OCI-LY3 (cell line): ENCODE measurements around the gene TENM4.

Source experiments
- H2AFZ ChIP-seq: fragments of 200-600, 300-600 bp; shearing (Covaris generic); 2 replicates; pipeline ENCODE4 v1.6.0; 2014; ENCODE audit warnings: antibody characterized with exemption, low read depth, low read length
- H3K27ac ChIP-seq: fragments of 200-600, 300-600 bp; sonication (generic); 2 replicates; pipeline ENCODE4 v1.5.1; 2014; ENCODE audit warnings: mild to moderate bottlenecking, low read length, moderate library complexity, mixed read lengths
- H3K27me3 ChIP-seq: fragments of 200-600, 300-600 bp; sonication (generic); 2 replicates; pipeline ENCODE4 v1.6.1; 2014; ENCODE audit warnings: low read depth, low read length, mixed read lengths
- H3K36me3 ChIP-seq: fragments of 200-600, 300-600 bp; sonication (generic); replicated peaks from 2 replicates; pipeline ENCODE3; 2014; ENCODE audit warnings: low read depth, low read length, mixed read lengths
- H3K4me1 ChIP-seq: fragments of 300-600, 200-600 bp; sonication (generic); 2 replicates; pipeline ENCODE4 v1.6.1; 2014; ENCODE audit warnings: low read length, mixed read lengths
- H3K4me2 ChIP-seq: fragments of 200-600, 300-600 bp; sonication (generic); 2 replicates; pipeline ENCODE4 v1.6.1; 2014; ENCODE audit warnings: low read length, mixed read lengths
- H3K4me3 ChIP-seq: fragments of 300-600, 200-600 bp; sonication (generic); 2 replicates; pipeline ENCODE4 v1.5.1; 2014; ENCODE audit warnings: antibody characterized with exemption, mild to moderate bottlenecking, low read length, moderate library complexity
- H3K79me2 ChIP-seq: fragments of 300-600, 200-600 bp; shearing (Covaris generic); 2 replicates; pipeline ENCODE4 v1.6.1; 2014; ENCODE audit warnings: mild to moderate bottlenecking, low read length, mixed read lengths
- H3K9ac ChIP-seq: fragments of 300-600, 200-600 bp; shearing (Covaris generic); 2 replicates; pipeline ENCODE4 v1.6.0; 2014; ENCODE audit warnings: mild to moderate bottlenecking, low read length, moderate library complexity
- H3K9me3 ChIP-seq: fragments of 200-600, 300-600 bp; shearing (Covaris generic); 2 replicates; pipeline ENCODE4 v1.6.1; 2014; ENCODE audit warnings: low read length, mixed read lengths; ENCODE audit not compliant: insufficient read depth
- H4K20me1 ChIP-seq: fragments of 200-600, 300-600 bp; sonication (generic); 2 replicates; pipeline ENCODE4 v1.6.1; 2016; ENCODE audit warnings: low read length, mixed read lengths; ENCODE audit not compliant: insufficient read depth
- EZH2phosphoT487 ChIP-seq: fragments of 200-600 bp; shearing (Covaris generic); IDR thresholded peaks from 2 replicates; pipeline ENCODE4 v1.6.1; 2018; ENCODE audit warnings: antibody characterized with exemption, mixed run types, low read depth
- TF ChIP-seq, protein P1 (sequence below): fragments of 200-600, 300-600 bp; sonication (generic); IDR thresholded peaks from 2 replicates; pipeline ENCODE4 v1.5.1; 2014; ENCODE audit warnings: antibody characterized with exemption, low read length, low read depth

TENM4 gene

DNA sequence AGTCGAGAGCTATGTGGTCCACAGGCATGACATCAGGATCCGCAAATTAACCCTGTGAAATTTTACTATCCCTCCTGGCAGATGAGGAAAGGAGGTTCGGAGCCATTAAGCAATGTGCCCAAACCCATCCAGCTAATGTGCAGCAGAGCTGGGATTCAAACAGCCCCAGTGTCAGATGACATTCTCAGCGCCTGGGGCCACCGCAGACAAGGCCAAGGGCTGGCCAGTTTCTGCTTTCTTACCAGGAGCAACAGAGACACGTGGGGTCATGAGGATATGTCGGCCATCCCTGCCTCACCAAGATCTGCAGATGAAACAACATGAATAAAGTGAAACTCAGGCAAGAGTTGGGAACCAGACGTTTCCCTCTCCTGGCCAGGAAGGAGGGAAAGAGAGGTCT, 110.2 kb downstream of the TENM4 start:
- H3K79me2 ChIP-seq: peaks cover 14% of the 10 kb centered on the region
- H3K9ac ChIP-seq: no peak overlapping the region
- peaks cover 74% of the 10 kb centered on the region for H4K20me1 ChIP-seq
- H3K9me3 ChIP-seq: no peaks in the 10 kb centered on the region
- peaks cover 7% of the 10 kb centered on the region for H3K36me3 ChIP-seq
- H2AFZ ChIP-seq: no peak overlapping the region
- H3K4me2 ChIP-seq: no peak overlapping the region
- H3K4me3 ChIP-seq: no peak overlapping the region
- TF ChIP-seq EZH2phosphoT487: no peak
- TF ChIP-seq, protein P1, sequence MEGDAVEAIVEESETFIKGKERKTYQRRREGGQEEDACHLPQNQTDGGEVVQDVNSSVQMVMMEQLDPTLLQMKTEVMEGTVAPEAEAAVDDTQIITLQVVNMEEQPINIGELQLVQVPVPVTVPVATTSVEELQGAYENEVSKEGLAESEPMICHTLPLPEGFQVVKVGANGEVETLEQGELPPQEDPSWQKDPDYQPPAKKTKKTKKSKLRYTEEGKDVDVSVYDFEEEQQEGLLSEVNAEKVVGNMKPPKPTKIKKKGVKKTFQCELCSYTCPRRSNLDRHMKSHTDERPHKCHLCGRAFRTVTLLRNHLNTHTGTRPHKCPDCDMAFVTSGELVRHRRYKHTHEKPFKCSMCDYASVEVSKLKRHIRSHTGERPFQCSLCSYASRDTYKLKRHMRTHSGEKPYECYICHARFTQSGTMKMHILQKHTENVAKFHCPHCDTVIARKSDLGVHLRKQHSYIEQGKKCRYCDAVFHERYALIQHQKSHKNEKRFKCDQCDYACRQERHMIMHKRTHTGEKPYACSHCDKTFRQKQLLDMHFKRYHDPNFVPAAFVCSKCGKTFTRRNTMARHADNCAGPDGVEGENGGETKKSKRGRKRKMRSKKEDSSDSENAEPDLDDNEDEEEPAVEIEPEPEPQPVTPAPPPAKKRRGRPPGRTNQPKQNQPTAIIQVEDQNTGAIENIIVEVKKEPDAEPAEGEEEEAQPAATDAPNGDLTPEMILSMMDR: no peak
- no peaks in the 10 kb centered on the region for H3K4me1 ChIP-seq
- no peak overlapping the region for H3K27ac ChIP-seq
- H3K27me3 ChIP-seq: no peaks in the 10 kb centered on the region

DNA sequence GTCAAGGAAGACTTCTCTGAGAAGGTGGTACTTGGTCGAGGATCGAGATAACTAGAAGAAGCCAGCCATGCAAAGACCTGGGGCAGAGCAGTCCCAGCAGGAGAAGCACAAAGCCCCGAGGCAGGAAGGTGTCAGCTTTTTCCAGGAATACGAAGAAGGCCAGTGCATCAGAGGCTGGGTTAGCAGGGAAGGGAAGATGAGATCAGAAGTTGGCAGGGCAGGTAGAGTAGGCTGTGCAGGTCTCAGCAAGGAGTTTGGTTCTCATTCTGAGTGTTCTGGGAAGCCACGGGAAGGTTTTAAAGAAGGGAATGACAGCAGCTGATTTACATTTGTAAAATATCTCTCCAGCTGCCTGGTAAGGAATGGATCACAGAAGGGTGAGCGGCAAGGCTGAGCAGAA, 111.3 kb downstream of the TENM4 start:
- Histone ChIP-seq H3K4me1 (no peaks in the 10 kb centered on the region), H3K4me2 (no peak overlapping the region), H4K20me1 (peaks cover 71% of the 10 kb centered on the region), H3K27ac (no peak overlapping the region), H3K79me2 (peaks cover 14% of the 10 kb centered on the region), H2AFZ (no peak overlapping the region), H3K9me3 (no peaks in the 10 kb centered on the region), H3K27me3 (no peaks in the 10 kb centered on the region), H3K4me3 (no peak overlapping the region), H3K9ac (no peak overlapping the region), H3K36me3 (peaks cover 7% of the 10 kb centered on the region)
- TF ChIP-seq, protein P1: no peak
- TF ChIP-seq EZH2phosphoT487: no peak

DNA sequence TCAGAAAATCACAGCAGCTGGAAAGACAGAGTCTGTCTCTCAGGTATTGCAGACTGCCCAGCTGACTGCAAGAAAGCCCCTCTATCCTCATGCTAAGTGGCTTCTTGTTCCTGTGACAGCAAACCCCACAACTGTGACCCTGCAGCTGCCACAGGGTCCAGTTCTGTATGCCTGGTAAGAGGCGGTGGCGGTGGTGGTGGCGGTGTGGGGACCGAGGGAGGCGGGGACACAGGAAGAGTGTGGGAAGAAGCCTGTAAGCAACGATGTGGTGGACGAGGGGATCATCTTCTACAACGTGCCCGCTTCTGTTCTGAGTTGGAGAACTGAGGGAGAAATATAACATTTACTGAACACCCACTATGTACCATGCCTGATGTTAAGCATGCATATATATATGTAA, 112.4 kb downstream of the TENM4 start:
- Histone ChIP-seq H3K27me3 (no peaks in the 10 kb centered on the region), H3K79me2 (peaks cover 5% of the 10 kb centered on the region), H3K9ac (no peak overlapping the region), H2AFZ (no peak overlapping the region), H3K4me2 (no peak overlapping the region), H4K20me1 (peaks cover 64% of the 10 kb centered on the region), H3K27ac (no peak overlapping the region), H3K4me3 (no peak overlapping the region), H3K4me1 (no peaks in the 10 kb centered on the region), H3K36me3 (peaks cover 7% of the 10 kb centered on the region), H3K9me3 (no peaks in the 10 kb centered on the region)
- TF ChIP-seq EZH2phosphoT487: no peak
- TF ChIP-seq, protein P1: no peak

DNA sequence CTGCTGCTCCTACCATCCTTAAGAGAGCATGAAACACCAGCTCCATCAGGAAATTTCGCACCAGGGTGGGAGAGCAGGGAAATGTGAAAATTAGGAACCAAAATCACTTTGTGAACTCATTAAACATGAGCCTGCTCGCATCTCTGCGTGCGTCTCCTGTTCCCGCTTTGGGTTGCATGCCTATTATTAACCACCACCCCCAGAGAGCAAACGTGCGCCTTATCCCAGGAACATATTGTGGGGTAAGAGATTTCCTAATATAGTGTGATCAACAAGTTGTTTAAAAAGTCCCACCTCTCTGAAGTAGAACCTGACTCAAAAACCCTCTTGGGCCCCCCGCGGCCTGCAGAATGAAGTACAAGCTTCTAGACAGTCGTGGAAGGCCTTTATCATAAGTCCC, 115.0 kb downstream of the TENM4 start:
- peaks cover 5% of the 10 kb centered on the region; the same call in 1 of the 2 replicates for H3K79me2 ChIP-seq
- H3K4me2 ChIP-seq: no peak overlapping the region
- TF ChIP-seq EZH2phosphoT487: no peak
- TF ChIP-seq, protein P1: no peak
- H3K9me3 ChIP-seq: no peaks in the 10 kb centered on the region
- no peaks in the 10 kb centered on the region for H3K4me1 ChIP-seq
- H3K4me3 ChIP-seq: no peak overlapping the region
- peaks cover 7% of the 10 kb centered on the region for H3K36me3 ChIP-seq
- H3K27me3 ChIP-seq: no peaks in the 10 kb centered on the region
- no peak overlapping the region for H2AFZ ChIP-seq
- H3K27ac ChIP-seq: no peak overlapping the region
- H4K20me1 ChIP-seq: peaks cover 51% of the 10 kb centered on the region
- no peak overlapping the region for H3K9ac ChIP-seq
